Right forelimb (tissue), 1 donor: ENCODE results near the gene LPCAT1.

Experiments used
- DNase-seq: peaks from one replicate; pipeline ENCODE4 v3.0.0-alpha.2; 2018

The LPCAT1 gene

GRCh38 chr5:1521671-1522600, 1.8 kb downstream of the LPCAT1 start:
- peak; percentile 57 for DNase-seq

GRCh38 chr5:1520791-1521453, 2.8 kb downstream of the LPCAT1 start:
- DNase-seq, result no peak

GRCh38 chr5:1519631-1520210, 4.0 kb downstream of the LPCAT1 start:
- peak; percentile 23 for DNase-seq

- DNase-seq, result peak; percentile 30
Measured at GRCh38 chr5:1517838-1518237, 5.9 kb downstream of the LPCAT1 start.

- DNase-seq, result peak; percentile 31
Measured at GRCh38 chr5:1516615-1517601, 6.9 kb downstream of the LPCAT1 start.

- peak; percentile 39 for DNase-seq
Measured at GRCh38 chr5:1515921-1516571, 7.7 kb downstream of the LPCAT1 start.

- peak; percentile 16 for DNase-seq
Measured at GRCh38 chr5:1515311-1515920, 8.3 kb downstream of the LPCAT1 start.

- DNase-seq, result peak; percentile 26
Measured at GRCh38 chr5:1514819-1515310, 8.9 kb downstream of the LPCAT1 start.

GRCh38 chr5:1514027-1514818, 9.5 kb downstream of the LPCAT1 start:
- peak; percentile 33 for DNase-seq

GRCh38 chr5:1513326-1514026, 10.3 kb downstream of the LPCAT1 start:
- DNase-seq, result peak; percentile 19

GRCh38 chr5:1512541-1513291, 11.0 kb downstream of the LPCAT1 start:
- peak; percentile 33 for DNase-seq

GRCh38 chr5:1511651-1512540, 11.9 kb downstream of the LPCAT1 start:
- DNase-seq, result peak; percentile 36

GRCh38 chr5:1511048-1511447, 12.7 kb downstream of the LPCAT1 start:
- DNase-seq, result peak; percentile 30

- peak; percentile 26 for DNase-seq
Measured at GRCh38 chr5:1510631-1511030, 13.1 kb downstream of the LPCAT1 start.

GRCh38 chr5:1510151-1510561, 13.6 kb downstream of the LPCAT1 start:
- peak; percentile 20 for DNase-seq

GRCh38 chr5:1509346-1510085, 14.2 kb downstream of the LPCAT1 start:
- peak; percentile 23 for DNase-seq
